ENCODE measurements around the gene AZGP1. TPM values are rescaled to one million over a fixed set of nuclear protein-coding genes. Genes with fewer than 3 reads are reported as not detected.

Gene AZGP1
- total RNA-seq, 1 donor from 2014 or later = 94.1 TPM

DNA sequence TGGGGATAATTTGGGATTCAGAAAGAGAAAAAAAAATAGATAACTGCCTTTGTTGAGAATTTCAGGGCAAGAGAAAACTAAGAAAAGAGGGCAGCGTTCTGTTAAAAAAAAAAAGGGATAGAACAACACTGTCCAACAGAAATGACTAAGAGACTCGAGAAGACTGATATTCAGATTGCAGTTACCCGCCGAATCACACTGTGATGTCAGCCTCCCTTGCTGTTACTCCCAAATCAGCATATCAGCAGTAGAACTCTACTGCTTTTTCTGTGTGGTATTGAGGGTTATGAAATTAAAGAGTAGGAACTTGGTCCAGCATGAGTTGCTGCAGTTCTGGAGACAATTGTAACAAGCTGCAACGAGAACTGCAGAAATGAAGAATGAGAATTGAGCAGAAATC lies 48.3 kb downstream of the AZGP1 start:
- no peak for ATAC-seq
- no peak for DNase-seq (ENCODE audit: missing footprints)
- intact Hi-C loops (cut with DNase I) = no loop called here

DNA sequence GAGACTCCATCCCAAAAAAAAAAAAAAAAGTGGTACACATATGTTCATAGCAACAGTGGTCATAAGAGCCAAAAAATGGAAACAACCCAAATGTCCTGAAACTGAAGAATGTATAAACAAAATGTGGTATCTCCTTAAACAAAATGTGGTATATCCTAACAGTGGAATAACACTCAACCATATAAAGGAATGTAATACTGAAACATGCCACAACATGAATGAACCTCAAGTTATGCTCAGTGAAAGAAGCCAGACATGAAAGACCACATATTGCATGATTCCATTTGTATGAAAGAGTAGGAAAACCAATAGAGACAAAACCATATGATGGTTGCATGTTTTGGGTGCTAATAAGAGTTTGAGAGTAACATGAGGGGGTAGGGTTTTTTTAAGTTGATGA lies 49.5 kb downstream of the AZGP1 start:
- intact Hi-C loops (cut with DNase I) = no loop called here
- no peak for DNase-seq (ENCODE audit: missing footprints)
- ATAC-seq = no peak

DNA sequence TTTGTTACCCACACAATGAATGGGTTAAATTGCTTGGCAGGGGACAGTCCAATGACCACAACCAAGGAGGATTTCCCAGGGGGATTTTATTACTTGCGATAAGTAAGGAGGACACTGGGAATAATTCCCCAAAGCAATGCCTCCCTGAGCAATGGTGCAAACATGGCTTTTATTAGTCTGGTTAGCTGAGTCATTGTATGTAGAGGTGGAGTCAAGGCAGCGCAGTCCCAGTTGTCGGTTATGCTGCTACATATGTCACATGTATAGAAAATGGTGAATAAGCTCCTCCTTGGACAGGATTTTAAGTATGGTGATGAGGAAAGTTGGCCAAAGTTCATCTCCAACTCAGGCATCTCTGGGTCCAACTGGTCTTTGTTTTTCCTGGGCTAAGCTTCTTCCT lies 52.6 kb downstream of the AZGP1 start:
- no peak for DNase-seq (ENCODE audit: missing footprints)
- intact Hi-C loops (cut with DNase I) = no loop called here
- ATAC-seq = no peak

DNA sequence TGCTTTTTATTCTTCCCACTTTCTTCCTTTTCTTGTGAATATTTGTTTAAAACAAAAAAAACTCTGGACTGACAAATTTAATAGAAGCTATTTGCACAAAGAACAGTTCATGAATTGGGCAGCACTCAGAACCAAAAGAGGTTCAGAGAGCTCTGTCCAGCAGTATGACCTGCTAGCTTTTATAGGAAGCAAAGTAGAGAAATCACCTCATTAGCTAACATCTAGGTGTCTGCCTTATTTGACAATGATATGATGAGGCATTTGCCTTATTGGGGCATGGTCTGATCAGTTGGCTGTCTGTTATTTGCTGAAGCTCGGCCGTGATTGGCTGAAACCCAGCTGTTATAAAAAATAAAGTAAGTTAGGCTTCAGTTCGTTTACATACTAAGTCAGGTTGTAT lies 55.7 kb downstream of the AZGP1 start:
- no peak for DNase-seq (ENCODE audit: missing footprints)
- intact Hi-C loops (cut with DNase I) = no loop called here

DNA sequence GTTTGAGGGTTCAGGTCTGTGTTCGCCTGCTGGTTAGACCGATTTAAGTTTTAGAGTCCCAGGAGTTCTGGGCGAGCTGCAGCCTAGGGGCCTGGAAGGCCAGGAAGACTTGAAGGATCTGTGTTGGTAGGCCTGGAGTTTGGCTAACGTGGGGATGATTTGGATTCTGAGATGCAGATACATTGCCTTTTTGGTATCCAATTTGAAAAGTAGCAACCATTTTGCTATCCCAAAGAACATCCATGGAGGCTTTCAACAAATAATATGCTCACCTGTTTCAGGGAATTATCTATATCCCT lies 56.1 kb downstream of the AZGP1 start:
- intact Hi-C loops (cut with DNase I) = loop anchor here (10.0 kb wide), 1 partner anchor 165 kb away; the partner anchor contains the start of genes COPS6 and ZNF3
- ATAC-seq (no peak), DNase-seq (ENCODE audit: missing footprints) (no peak)

More for the DNA sequence above, 55.7 kb downstream of the AZGP1 start:
- no peak for ATAC-seq

DNA sequence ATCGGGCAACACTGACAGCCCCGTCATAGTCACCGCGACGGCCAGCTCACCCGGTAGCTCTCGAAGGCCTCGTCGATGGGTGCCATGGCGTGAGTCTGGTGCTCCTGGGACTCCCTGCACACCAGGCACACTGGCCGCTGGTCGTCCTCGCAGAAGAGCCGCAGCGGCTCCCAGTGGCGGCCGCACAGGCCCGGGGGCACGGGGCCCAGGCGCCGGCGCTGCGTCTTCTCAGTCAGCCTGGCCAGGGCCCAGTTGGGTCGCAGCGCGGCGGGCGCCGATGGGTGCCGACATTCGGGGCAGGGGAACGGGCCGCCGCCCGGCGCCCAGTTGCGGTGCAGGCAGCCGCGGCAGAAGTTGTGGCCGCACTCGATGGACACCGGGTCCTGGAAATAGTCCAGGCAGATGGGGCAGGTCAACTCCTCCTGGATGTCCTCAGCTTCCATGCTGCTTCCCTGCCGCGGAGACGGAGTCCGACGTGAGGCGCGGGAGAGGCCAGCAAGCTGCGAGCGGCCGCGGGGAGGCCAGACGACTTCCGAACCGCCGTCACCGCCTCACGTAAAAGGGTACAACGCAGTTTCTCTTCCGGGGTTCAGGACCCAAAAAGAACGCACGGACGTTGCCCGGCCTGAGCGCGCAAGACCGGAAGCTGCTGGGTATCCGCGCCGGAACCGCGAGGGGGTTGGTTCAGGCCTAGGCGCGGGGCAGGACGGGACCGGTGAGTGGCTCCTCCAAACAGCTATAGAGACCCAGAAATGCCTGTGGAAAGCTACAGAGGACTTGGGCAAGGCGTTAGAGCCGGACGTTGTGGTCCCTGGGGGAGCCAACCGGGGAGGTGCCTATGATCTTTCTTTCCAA lies 56.6 kb downstream of the AZGP1 start, which contains the start of gene TRIM4:
TSS of gene TRIM4 (minus strand) at position 572 of the 855 bp plus-strand sequence. CDS start at position 443, 129 bp downstream.
- ATAC-seq (peak; percentile 100), DNase-seq (ENCODE audit: missing footprints) (peak; percentile 96)
- intact Hi-C loops (cut with DNase I) = loop anchor here (10.0 kb wide), 1 partner anchor 166 kb away; the partner anchor contains the start of genes COPS6 and ZNF3

Other genes starting within 250 kb of the AZGP1 start
- not detected for gene CYP3A7, start 240.8 kb downstream of the AZGP1 start, total RNA-seq
- gene CYP3A4, start 191.8 kb downstream of the AZGP1 start, total RNA-seq = not detected
- gene CYP3A43, start 148.0 kb downstream of the AZGP1 start, total RNA-seq = not detected
- gene OR2AE1, start 99.0 kb downstream of the AZGP1 start, total RNA-seq = not detected
- gene TRIM4, start 56.5 kb downstream of the AZGP1 start, total RNA-seq = 6.2 TPM
- gene GJC3, start 46.4 kb downstream of the AZGP1 start, total RNA-seq = 0.30 TPM
- 36.1 TPM for gene ZKSCAN1, start 39.6 kb upstream of the AZGP1 start, total RNA-seq
- gene ZSCAN21, start 73.7 kb upstream of the AZGP1 start, total RNA-seq = 9.4 TPM
- gene ZNF3, start 105.7 kb upstream of the AZGP1 start, total RNA-seq = 14.6 TPM
- 117 TPM for gene COPS6, start 112.9 kb upstream of the AZGP1 start, total RNA-seq
- 25.4 TPM for gene MCM7, start 125.4 kb upstream of the AZGP1 start, total RNA-seq
- 10.1 TPM for gene AP4M1, start 125.6 kb upstream of the AZGP1 start, total RNA-seq
- 29.3 TPM for gene TAF6, start 143.3 kb upstream of the AZGP1 start, total RNA-seq
- gene CNPY4, start 143.6 kb upstream of the AZGP1 start, total RNA-seq = 10.6 TPM
- gene MBLAC1, start 150.9 kb upstream of the AZGP1 start, total RNA-seq = 2.1 TPM
- gene LAMTOR4, start 172.9 kb upstream of the AZGP1 start, total RNA-seq = 99.4 TPM
- gene TRAPPC14, start 182.7 kb upstream of the AZGP1 start, total RNA-seq = 7.1 TPM
- gene GAL3ST4, start 192.6 kb upstream of the AZGP1 start, total RNA-seq = 3.1 TPM
- 0.32 TPM for gene GPC2, start 201.3 kb upstream of the AZGP1 start, total RNA-seq
- 0.51 TPM for gene STAG3, start 201.9 kb upstream of the AZGP1 start, total RNA-seq
- not detected for gene PVRIG, start 243.9 kb upstream of the AZGP1 start, total RNA-seq

Measured in Right ventricle myocardium inferior (tissue), 1 donor.